ENCODE results near the gene TPP2.

TPP2 gene

GRCh38 chr13:102597029-102597961 is 509 bp downstream of the TPP2 start:
- peak in 11 of 51 donors; percentile 23 to 64 (median 33) for DNase-seq

GRCh38 chr13:102598061-102598460 is 1.3 kb downstream of the TPP2 start:
- peak in 1 of 51 donors; percentile 8 for DNase-seq

- DNase-seq: no peak
Measured at GRCh38 chr13:102599426-102600012, 2.7 kb downstream of the TPP2 start.

GRCh38 chr13:102606537-102607309 is 9.9 kb downstream of the TPP2 start:
- no peak for DNase-seq

GRCh38 chr13:102608974-102609373 is 12.2 kb downstream of the TPP2 start:
- DNase-seq: no peak

- DNase-seq: no peak
Measured at GRCh38 chr13:102609696-102610095, 12.9 kb downstream of the TPP2 start.

- no peak for DNase-seq
Measured at GRCh38 chr13:102610296-102610895, 13.6 kb downstream of the TPP2 start.

GRCh38 chr13:102617697-102618350 is 21.0 kb downstream of the TPP2 start:
- no peak for DNase-seq

- DNase-seq: peak in 1 of 51 donors; percentile 2
Measured at GRCh38 chr13:102620516-102620915, 23.7 kb downstream of the TPP2 start.

GRCh38 chr13:102626928-102627327 is 30.1 kb downstream of the TPP2 start:
- DNase-seq: no peak

- DNase-seq: no peak
Measured at GRCh38 chr13:102628559-102628958, 31.8 kb downstream of the TPP2 start.

- DNase-seq: no peak
Measured at GRCh38 chr13:102631198-102631597, 34.4 kb downstream of the TPP2 start.

- DNase-seq: no peak
Measured at GRCh38 chr13:102638741-102639140, 42.0 kb downstream of the TPP2 start.

- no peak for DNase-seq
Measured at GRCh38 chr13:102642029-102642428, 45.2 kb downstream of the TPP2 start.

GRCh38 chr13:102642475-102642874 is 45.7 kb downstream of the TPP2 start:
- peak in 27 of 51 donors; percentile 0 to 42 (median 10) for DNase-seq

- DNase-seq: no peak
Measured at GRCh38 chr13:102643656-102644055, 46.9 kb downstream of the TPP2 start.

- no peak for DNase-seq
Measured at GRCh38 chr13:102645701-102646100, 48.9 kb downstream of the TPP2 start.

- DNase-seq: no peak
Measured at GRCh38 chr13:102648046-102648445, 51.3 kb downstream of the TPP2 start.

- no peak for DNase-seq
Measured at GRCh38 chr13:102650444-102650843, 53.7 kb downstream of the TPP2 start.

- no peak for DNase-seq
Measured at GRCh38 chr13:102651392-102651791, 54.6 kb downstream of the TPP2 start.

- DNase-seq: no peak
Measured at GRCh38 chr13:102651892-102652291, 55.1 kb downstream of the TPP2 start.

Measured in hypothalamus (tissue), 51 donors.